Stomach (tissue), 9 donors: ENCODE measurements around the gene HHIPL1. TPM values are rescaled to one million over a fixed set of nuclear protein-coding genes. Genes with fewer than 3 reads are reported as not detected.

Source experiments
- DNase-seq, 2 donors: peaks; one replicate each; pipeline versions ENCODE4 v3.0.0 to v3.0.0-alpha.2; 2013 to 2019
- H3K27ac ChIP-seq, 5 donors: fragments of 200-600 bp in 4 of 5; sonication (generic) in 4 of 5; one replicate each; pipeline ENCODE4 v1.5.1; 2013 to 2019; ENCODE audit warnings: mild to moderate bottlenecking in 1 of 5, moderate library complexity in 1 of 5
- H3K27me3 ChIP-seq, 3 donors: fragments of 200-600 bp; sonication (generic); one replicate each; pipeline ENCODE4 v1.5.1; 2017 to 2019; ENCODE audit warnings: mixed run types in 1 of 3
- H3K36me3 ChIP-seq, 4 donors: fragments of 200-600 bp; sonication (generic); 1 replicate in 3 of 4; 2 replicates in 1 of 4; pipeline ENCODE4 v1.5.1; 2016 to 2019
- H3K4me1 ChIP-seq, 4 donors: fragments of 200-600 bp; sonication (generic); one replicate each; pipeline ENCODE4 v1.5.1; 2016 to 2019
- H3K4me3 ChIP-seq, 4 donors: fragments of 200-600 bp; sonication (generic) in 3 of 4; one replicate each; pipeline ENCODE4 v1.5.1; 2016 to 2019; ENCODE audit warnings: mild to moderate bottlenecking in 1 of 4
- H3K9me3 ChIP-seq, 4 donors: fragments of 200-600 bp; sonication (generic); one replicate each; pipeline ENCODE4 v1.5.1; 2016 to 2019
- EP300 ChIP-seq: sonication (generic); formaldehyde crosslinking; IDR thresholded peaks from one replicate; pipeline ENCODE4 v1.6.1; 2017; ENCODE audit warnings: antibody characterized with exemption
- POLR2A ChIP-seq, 4 donors: fragments of 450-650 bp; IDR thresholded peaks; one replicate each; pipeline ENCODE4 v1.6.1; 2016; ENCODE audit warnings: antibody characterized with exemption in 4 of 4, control low read depth in 2 of 4, mild to moderate bottlenecking in 1 of 4, moderate library complexity in 1 of 4
- POLR2AphosphoS5 ChIP-seq, 3 donors: sonication (generic); formaldehyde crosslinking; IDR thresholded peaks; one replicate each; pipeline ENCODE4 v1.6.1; 2016; ENCODE audit warnings: antibody characterized with exemption in 3 of 3
- WGBS, 5 donors: extraction: QIAGEN DNeasy Blood & Tissue Kit in 3 of 5; methylation state at CpG; one replicate each; pipeline versions ENCODE4 v1.1.5 to v1.1.7; 2013 to 2018; 5-methylcytosine and 5-hydroxymethylcytosine counted together
- intact Hi-C: fragments of 100-400 bp; cut with DNase I; formaldehyde crosslinking; loops from one replicate; pipeline ENCODE4 v1.15.1; 2023; ENCODE audit warnings: low total_unique reads
- polyA plus RNA-seq, 3 donors: library from polyadenylated mRNA; stranded (reverse); fragments of 200-250 nt; gene quantifications; one replicate each; pipeline ENCODE4 v1.2.3, GENCODE V29; 2013
- total RNA-seq, 5 donors: library from RNA; depleted of rRNA; stranded (reverse); fragments of >200 nt; gene quantifications; one replicate each; pipeline versions ENCODE4 v1.1.0 to v1.2.3, GENCODE V29; 2014 to 2016
- TF ChIP-seq, protein P1 (sequence below), 7 experiments: fragments of 450-650 bp in 4 of 7; fragments of 200-600 bp in 3 of 7; sonication (generic) in 3 of 7; IDR thresholded peaks; one replicate each; pipeline ENCODE4 v1.5.1; 2016 to 2019; ENCODE audit warnings: antibody characterized with exemption in 7 of 7, control low read depth in 2 of 7, mild to moderate bottlenecking in 1 of 7
- donor health status: healthy with polysubstance abuse.
- donor health status: Bipolar disorder and iron deficiency.
- donor health status: healthy.

HHIPL1 gene
- total and polyA plus RNA-seq, 8 donors, result 0.15 to 2.0 (median 0.68) TPM; not detected in 1

DNA sequence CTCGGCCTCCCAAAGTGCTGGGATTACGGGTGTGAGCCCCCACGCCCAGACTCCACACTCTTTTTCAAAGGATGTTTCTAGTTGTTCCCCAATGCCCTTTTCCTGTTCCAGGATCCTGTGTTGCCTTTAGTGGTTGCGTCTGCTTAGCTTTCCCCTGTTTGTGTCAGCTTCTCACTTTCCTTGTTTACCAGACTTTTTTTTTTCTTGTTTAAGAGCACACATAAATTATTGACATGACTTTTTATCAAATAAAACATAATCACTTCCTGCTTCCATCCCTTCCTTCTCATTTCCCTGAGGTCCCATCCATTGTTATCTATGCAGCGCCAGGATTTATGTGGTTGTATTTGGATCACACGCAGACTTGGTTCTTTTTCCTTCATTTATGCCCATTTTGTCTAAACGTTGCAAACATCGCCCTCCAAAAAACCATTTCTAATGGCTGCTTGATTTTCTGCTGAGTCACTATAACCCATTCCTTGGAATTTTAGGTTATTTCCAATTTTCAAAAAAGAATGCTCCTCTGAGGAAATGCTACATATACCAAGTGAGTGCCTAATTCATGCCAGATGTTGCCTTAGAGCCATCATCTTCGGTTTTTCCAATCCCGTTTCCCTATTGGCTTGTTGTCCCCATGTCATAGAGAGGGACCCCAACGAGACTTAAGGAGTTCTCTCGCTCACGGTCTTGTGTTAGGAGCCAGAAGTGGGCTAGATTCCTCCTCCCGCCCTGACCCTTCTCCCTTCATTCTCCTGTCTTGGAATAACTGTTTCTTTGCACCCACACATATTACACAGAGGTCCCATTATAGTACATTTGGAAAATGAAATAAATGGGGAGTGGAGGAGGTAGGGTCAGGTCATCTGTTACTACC lies 25.7 kb downstream of the HHIPL1 start:
- no peak overlapping the region for H3K4me3 ChIP-seq
- intact Hi-C loops, result no loop called here
- WGBS, 5 donors, result 81 to 88% (median 87%) methylated on average over 14 of the region's 14 CpGs
- DNase-seq, result no peak
- no peak overlapping the region for H3K27ac ChIP-seq
- TF ChIP-seq EP300 (no peak), POLR2AphosphoS5 (IDR thresholded peaks at IDR 0.05) (no peak), POLR2A (IDR thresholded peaks at IDR 0.05) (no peak)
- TF ChIP-seq, protein P1, sequence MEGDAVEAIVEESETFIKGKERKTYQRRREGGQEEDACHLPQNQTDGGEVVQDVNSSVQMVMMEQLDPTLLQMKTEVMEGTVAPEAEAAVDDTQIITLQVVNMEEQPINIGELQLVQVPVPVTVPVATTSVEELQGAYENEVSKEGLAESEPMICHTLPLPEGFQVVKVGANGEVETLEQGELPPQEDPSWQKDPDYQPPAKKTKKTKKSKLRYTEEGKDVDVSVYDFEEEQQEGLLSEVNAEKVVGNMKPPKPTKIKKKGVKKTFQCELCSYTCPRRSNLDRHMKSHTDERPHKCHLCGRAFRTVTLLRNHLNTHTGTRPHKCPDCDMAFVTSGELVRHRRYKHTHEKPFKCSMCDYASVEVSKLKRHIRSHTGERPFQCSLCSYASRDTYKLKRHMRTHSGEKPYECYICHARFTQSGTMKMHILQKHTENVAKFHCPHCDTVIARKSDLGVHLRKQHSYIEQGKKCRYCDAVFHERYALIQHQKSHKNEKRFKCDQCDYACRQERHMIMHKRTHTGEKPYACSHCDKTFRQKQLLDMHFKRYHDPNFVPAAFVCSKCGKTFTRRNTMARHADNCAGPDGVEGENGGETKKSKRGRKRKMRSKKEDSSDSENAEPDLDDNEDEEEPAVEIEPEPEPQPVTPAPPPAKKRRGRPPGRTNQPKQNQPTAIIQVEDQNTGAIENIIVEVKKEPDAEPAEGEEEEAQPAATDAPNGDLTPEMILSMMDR (IDR thresholded peaks at IDR 0.05), result no peak
- H3K27me3 ChIP-seq, result peaks cover 0 to 19% (median 0%) of the 10 kb centered on the region in 3 donors
- no peaks in the 10 kb centered on the region for H3K9me3 ChIP-seq
- H3K4me1 ChIP-seq, result no peaks in the 10 kb centered on the region
- peaks cover 0 to 16% (median 4%) of the 10 kb centered on the region in 4 donors for H3K36me3 ChIP-seq

DNA sequence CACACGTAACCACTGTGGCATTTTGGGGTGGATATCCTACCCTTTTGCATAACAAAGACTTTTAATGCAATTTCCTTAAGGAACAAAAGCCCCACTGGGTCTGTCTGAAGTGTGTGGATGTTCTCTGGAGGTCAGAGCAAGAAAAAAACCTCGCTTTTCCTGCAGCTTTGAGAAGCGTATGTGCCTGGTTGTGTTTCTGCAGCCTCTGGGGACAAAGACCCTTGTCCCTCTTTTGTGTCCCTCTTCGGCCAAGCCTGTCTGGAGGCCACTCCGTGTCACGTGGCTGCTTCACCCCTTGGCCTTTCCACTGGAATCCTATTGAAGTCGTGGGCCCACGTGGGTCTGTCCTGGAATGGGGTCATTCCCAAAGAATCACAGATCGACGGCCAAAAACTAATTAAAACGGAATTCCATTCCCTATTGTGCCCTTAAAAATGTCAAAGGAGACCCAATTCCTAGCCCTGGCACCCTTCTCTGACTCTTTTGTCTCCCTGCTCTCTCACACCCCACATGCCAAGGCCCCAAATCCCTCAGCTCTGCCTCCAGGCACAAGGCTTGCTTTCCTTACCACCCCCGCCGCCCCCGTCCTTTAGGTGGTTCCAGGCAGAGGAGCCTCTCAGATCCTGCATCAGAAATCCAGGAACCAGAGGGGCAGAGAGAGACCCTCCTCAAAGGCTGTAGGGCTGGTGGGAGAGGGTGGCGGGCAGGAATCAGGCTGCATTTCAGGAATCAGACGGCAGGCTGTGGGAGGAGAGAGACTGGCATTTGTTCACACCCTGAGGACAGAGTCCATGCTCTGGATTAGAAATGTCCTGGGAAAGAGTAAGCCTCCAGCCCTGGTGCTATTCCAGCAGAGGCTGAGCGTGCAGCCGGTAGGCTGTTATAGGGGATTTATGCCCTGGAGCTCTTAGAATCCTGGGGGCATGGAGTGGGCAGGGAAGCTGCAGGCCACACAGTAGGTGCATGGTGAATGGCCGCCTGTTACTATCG lies 26.6 kb downstream of the HHIPL1 start:
- Histone ChIP-seq H3K27me3 (peaks cover 0 to 28% (median 0%) of the 10 kb centered on the region in 3 donors), H3K4me3 (no peak overlapping the region), H3K9me3 (no peaks in the 10 kb centered on the region), H3K27ac (no peak overlapping the region), H3K4me1 (no peaks in the 10 kb centered on the region), H3K36me3 (peaks cover 0 to 16% (median 4%) of the 10 kb centered on the region in 4 donors)
- DNase-seq, result no peak
- TF ChIP-seq EP300 (no peak), POLR2AphosphoS5 (IDR thresholded peaks at IDR 0.05) (no peak), POLR2A (IDR thresholded peaks at IDR 0.05) (no peak)
- TF ChIP-seq, protein P1 (IDR thresholded peaks at IDR 0.05), result no peak
- intact Hi-C loops, result no loop called here
- WGBS, 5 donors, result 69 to 77% (median 74%) methylated on average over 20 of the region's 20 CpGs

DNA sequence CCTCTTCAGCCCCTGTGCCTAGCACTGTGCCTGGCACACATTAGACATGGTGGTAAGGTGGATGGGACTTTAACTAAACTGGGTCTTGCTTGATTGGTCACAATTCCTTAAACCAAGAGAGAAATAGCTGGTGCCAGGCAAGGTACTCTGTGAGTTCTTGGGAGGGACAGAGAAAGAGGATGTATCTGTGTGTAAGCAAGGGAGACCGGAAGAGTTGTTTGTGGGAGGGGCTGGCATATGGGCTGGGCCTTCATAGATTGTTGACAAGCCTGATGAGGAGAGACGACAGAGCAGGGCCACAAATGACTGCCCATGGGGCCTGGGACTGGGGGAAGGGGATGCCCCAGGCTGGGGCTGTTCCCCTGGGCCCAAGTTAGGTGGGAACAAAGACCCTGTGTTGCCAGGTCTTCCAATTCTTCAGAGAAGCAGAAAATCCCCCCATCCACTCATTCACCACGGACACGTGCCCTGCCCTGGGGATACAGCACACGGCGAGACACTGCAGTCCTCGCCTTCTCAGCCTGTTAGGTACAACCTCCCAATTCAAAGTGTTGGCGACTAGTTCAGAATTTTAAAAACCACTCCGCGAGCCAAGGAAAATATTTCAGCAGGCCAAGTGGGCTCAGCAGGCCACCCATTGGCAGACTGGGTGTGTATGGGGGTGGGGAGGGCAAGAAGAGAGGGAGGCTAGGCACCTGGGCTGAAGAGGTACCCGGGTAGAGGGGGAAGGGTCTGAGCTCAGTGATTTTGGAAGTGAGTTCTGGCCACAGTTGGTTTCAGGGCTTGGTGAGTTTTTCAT lies 27.8 kb downstream of the HHIPL1 start:
- Histone ChIP-seq H3K36me3 (peaks cover 0 to 16% (median 4%) of the 10 kb centered on the region in 4 donors), H3K9me3 (peaks cover 0 to 6% (median 3%) of the 10 kb centered on the region in 4 donors), H3K4me1 (no peaks in the 10 kb centered on the region), H3K4me3 (no peak overlapping the region), H3K27ac (no peak overlapping the region), H3K27me3 (peaks cover 0 to 30% (median 0%) of the 10 kb centered on the region in 3 donors)
- WGBS, 5 donors, result 78 to 82% (median 82%) methylated on average over 11 of the region's 11 CpGs
- no peak for DNase-seq
- intact Hi-C loops, result no loop called here
- TF ChIP-seq POLR2A (IDR thresholded peaks at IDR 0.05) (no peak), POLR2AphosphoS5 (IDR thresholded peaks at IDR 0.05) (no peak)
- TF ChIP-seq, protein P1 (IDR thresholded peaks at IDR 0.05), result no peak
